GM12878 (cell line): ENCODE measurements around the gene BBS2. TPM values are rescaled to one million over a fixed set of nuclear protein-coding genes. Genes with fewer than 3 reads are reported as not detected.

Experiments used
- ATAC-seq: fragments of 200-7000 bp; cut with Tn5 transposase; 3 replicates; pipeline ENCODE4 v1.9.1; 2020; ENCODE audit warnings: mild to moderate bottlenecking, moderate library complexity
- BruUV-seq: library from RNA; stranded (reverse); fragments of 400-500 nt; replicated peaks from 2 replicates; lab custom pipeline; 2021; lab: Mats Ljungman, UMichigan
- CTCF ChIA-PET: fragments of 300-600 bp; sonication (Branson Sonifier 250); formaldehyde crosslinking; extraction: SDS; loops from one replicate; lab custom pipeline; 2021; ENCODE audit warnings: inconsistent platforms; lab: Yijun Ruan, JAX
- POLR2A ChIA-PET: fragments of 350-600 bp; formaldehyde crosslinking; extraction: SDS; loops from one replicate; lab custom pipeline; 2021; ENCODE audit warnings: inconsistent platforms; lab: Charles Lee
- RAD21 ChIA-PET: fragments of 300-600 bp; sonication (Branson Sonifier 250); formaldehyde crosslinking; loops from one replicate; lab custom pipeline; 2023; ENCODE audit warnings: antibody characterized with exemption; ENCODE audit not compliant: unreplicated experiment; lab: Charles Lee
- SMC1A ChIA-PET: fragments of 300-600 bp; sonication (Branson Sonifier 250); formaldehyde crosslinking; loops from one replicate; lab custom pipeline; 2023; ENCODE audit not compliant: unreplicated experiment, uncharacterized antibody; lab: Charles Lee
- DNase-seq: peaks from one replicate; pipeline ENCODE4 v3.0.0-alpha.2; 2011; ENCODE audit warnings: low read depth, low spot score
- FAIRE-seq: peaks from 3 replicates; lab custom pipeline; 2011; peaks lifted over from hg19 to GRCh38; lab: Jason Lieb, UNC
- H2AFZ ChIP-seq: 2 replicates; pipeline ENCODE4 v1.6.0; 2011; ENCODE audit warnings: low read depth, low read length, control low read depth; ENCODE audit not compliant: control insufficient read depth
- H3K27ac ChIP-seq: 2 replicates; pipeline ENCODE4 v1.5.1; 2011; ENCODE audit warnings: control low read depth; ENCODE audit not compliant: control insufficient read depth, insufficient read depth
- H3K27me3 ChIP-seq, 2 experiments: replicated peaks in 1 of 2; 2 replicates each; pipeline versions ENCODE4 v1.6.0 to v1.6.1; 2011; ENCODE audit warnings: low read length in 1 of 2; ENCODE audit not compliant: control insufficient read depth in 2 of 2, insufficient read depth in 2 of 2
- H3K36me3 ChIP-seq, 2 experiments: 2 replicates each; pipeline ENCODE4 v1.5.1; 2011; ENCODE audit warnings: low read length in 1 of 2; ENCODE audit not compliant: control insufficient read depth in 2 of 2, insufficient read depth in 2 of 2
- H3K4me1 ChIP-seq: 2 replicates; pipeline ENCODE4 v1.6.1; 2011; ENCODE audit warnings: mild to moderate bottlenecking, low read length, moderate library complexity, mixed read lengths; ENCODE audit not compliant: control insufficient read depth, insufficient read depth
- H3K4me2 ChIP-seq: 2 replicates; pipeline ENCODE4 v1.6.0; 2011; ENCODE audit warnings: control low read depth; ENCODE audit not compliant: control insufficient read depth, insufficient read depth
- H3K4me3 ChIP-seq: fragments of 200-600 bp; sonication (generic); 2 replicates; pipeline ENCODE4 v1.5.1; 2016
- H3K79me2 ChIP-seq: 2 replicates; pipeline ENCODE4 v1.6.0; 2011; ENCODE audit warnings: low read length; ENCODE audit not compliant: control insufficient read depth, insufficient read depth
- H3K9ac ChIP-seq: 2 replicates; pipeline ENCODE4 v1.8.0; 2011; ENCODE audit warnings: low read length, control low read depth, mixed read lengths; ENCODE audit not compliant: control insufficient read depth, insufficient read depth
- H3K9me3 ChIP-seq: replicated peaks from 3 replicates; pipeline ENCODE4 v1.5.1; 2011; ENCODE audit warnings: mild to moderate bottlenecking, low read length; ENCODE audit not compliant: control insufficient read depth, insufficient read depth
- H4K20me1 ChIP-seq: 2 replicates; pipeline ENCODE4 v1.6.0; 2011; ENCODE audit not compliant: control insufficient read depth, insufficient read depth
- BACH1 ChIP-seq: fragments of 450-650 bp; IDR thresholded peaks from 2 replicates; pipeline ENCODE4 v1.6.1; 2017; ENCODE audit warnings: mild to moderate bottlenecking, borderline replicate concordance
- HDAC2 ChIP-seq: fragments of 200-600 bp; sonication (generic); IDR thresholded peaks from 2 replicates; pipeline ENCODE4 v1.6.1; 2017
- IRF3 ChIP-seq: fragments of 450-650 bp; IDR thresholded peaks from 2 replicates; pipeline ENCODE4 v1.6.1; 2014; ENCODE audit warnings: mild to moderate bottlenecking
- JUND ChIP-seq: IDR thresholded peaks from 2 replicates; pipeline ENCODE4 v1.6.1; 2012; ENCODE audit warnings: low read depth, mild to moderate bottlenecking, low read length, improper control_type of control experiment, moderate library complexity
- PAX8 ChIP-seq: fragments of 450-650 bp; IDR thresholded peaks from 2 replicates; pipeline ENCODE4 v1.6.1; 2017; ENCODE audit warnings: mild to moderate bottlenecking, moderate library complexity
- POLR2AphosphoS2 ChIP-seq: IDR thresholded peaks from 2 replicates; pipeline ENCODE4 v1.6.1; 2011; ENCODE audit warnings: low read depth, mild to moderate bottlenecking, low read length, improper control_type of control experiment, moderate library complexity
- SMC3 ChIP-seq: IDR thresholded peaks from 2 replicates; pipeline ENCODE4 v1.6.1; 2011; ENCODE audit warnings: low read length, improper control_type of control experiment, borderline replicate concordance
- TCF12 ChIP-seq: IDR thresholded peaks from 2 replicates; pipeline ENCODE4 v1.6.1; 2011; ENCODE audit warnings: low read depth, mild to moderate bottlenecking, low read length
- WGBS: methylation state at CpG from one replicate; pipeline ENCODE4 v1.1.6; 2016; ENCODE audit warnings: low lambda C conversion rate; ENCODE audit not compliant: insufficient replicate concordance, insufficient coverage; ENCODE audit errors: missing lambda C conversion rate; 5-methylcytosine and 5-hydroxymethylcytosine counted together
- in situ Hi-C: fragments of 300-500 bp; cut with MboI; formaldehyde crosslinking; loops from 9 replicates; pipeline ENCODE4 v1.14.3; 2018; ENCODE audit warnings: mixed read lengths
- intact Hi-C: fragments of 100-400 bp; cut with micrococcal nuclease; formaldehyde crosslinking; loops from one replicate; pipeline ENCODE4 v1.14.2; 2022; ENCODE audit not compliant: unreplicated experiment
- polyA plus RNA-seq, 11 experiments: library from polyadenylated mRNA; depleted of rRNA in 4 of 11; unstranded in 6 of 11; stranded (reverse) in 5 of 11; fragments of >200 nt; fragmentation: Nextera tagmentation in 4 of 11; fragmentation: Illumina TruSeq in 1 of 11; extraction: Ambion mirVana in 4 of 11; extraction: Trizol in 1 of 11; gene quantifications; 1 replicate in 1 of 11; 2 replicates in 10 of 11; pipeline versions ENCODE4 v1.2.1 to v1.2.3, GENCODE V29; 2011 to 2016; ENCODE audit warnings: inconsistent platforms in 2 of 11, missing spikeins in 2 of 11, low read depth in 1 of 11
- total RNA-seq, 4 experiments: library from RNA; depleted of rRNA in 3 of 4; stranded (reverse); fragments of >200 nt in 3 of 4; fragmentation: Illumina TruSeq in 1 of 4; extraction: Trizol in 1 of 4; gene quantifications; 2 replicates each; pipeline versions ENCODE4 v1.2.1 to v1.2.3, GENCODE V29; 2013 to 2021

The BBS2 gene
- total and polyA plus RNA-seq, 10 of the 15 experiments (the other 5 are each of a cell fraction or from before 2014, with no cell fraction given): 4.9 to 38.3 (median 16.4) TPM

GRCh38 chr16:56480776-56481467 lies 38.9 kb downstream of the BBS2 start:
- Histone ChIP-seq H3K79me2 (no peaks in the 10 kb centered on the region), H3K36me3 (peaks cover 3 to 9% of the 10 kb centered on the region in 2 experiments; a peak in 3 of 4 replicates), H3K9ac (no peak overlapping the region), H3K4me3 (no peak overlapping the region), H3K4me2 (no peak overlapping the region), H4K20me1 (no peaks in the 10 kb centered on the region), H2AFZ (no peak overlapping the region), H3K27ac (no peak overlapping the region), H3K4me1 (no peaks in the 10 kb centered on the region), H3K27me3 (no peaks in the 10 kb centered on the region), H3K9me3 (no peaks in the 10 kb centered on the region)
- intact Hi-C loops: no loop called here
- POLR2A ChIA-PET: no interaction called here
- RAD21 ChIA-PET: no interaction called here
- WGBS: 86% methylated on average over 7 of the region's 7 CpGs
- CTCF ChIA-PET: interaction anchor here (0.8 kb wide), 1 partner anchor 21 kb away, joined by 4 read pairs; no protein-coding TSS in a partner anchor
- BruUV-seq: no TSS peak
- SMC1A ChIA-PET: interaction anchor here (0.8 to 1.3 kb wide), 2 partner anchors 16 to 20 kb away, joined by 3 read pairs; no protein-coding TSS in a partner anchor
- in situ Hi-C loops: no loop called here
- DNase-seq (no peak), ATAC-seq (no peak), FAIRE-seq (no peak)
- TF ChIP-seq TCF12: no peak
- no peak for TF ChIP-seq POLR2AphosphoS2
- no peak for TF ChIP-seq PAX8
- no peak for TF ChIP-seq IRF3
- TF ChIP-seq SMC3: no peak
- TF ChIP-seq HDAC2: no peak
- no peak for TF ChIP-seq JUND
- TF ChIP-seq BACH1: no peak
